ENCODE data around the gene ATIC.

DNA sequence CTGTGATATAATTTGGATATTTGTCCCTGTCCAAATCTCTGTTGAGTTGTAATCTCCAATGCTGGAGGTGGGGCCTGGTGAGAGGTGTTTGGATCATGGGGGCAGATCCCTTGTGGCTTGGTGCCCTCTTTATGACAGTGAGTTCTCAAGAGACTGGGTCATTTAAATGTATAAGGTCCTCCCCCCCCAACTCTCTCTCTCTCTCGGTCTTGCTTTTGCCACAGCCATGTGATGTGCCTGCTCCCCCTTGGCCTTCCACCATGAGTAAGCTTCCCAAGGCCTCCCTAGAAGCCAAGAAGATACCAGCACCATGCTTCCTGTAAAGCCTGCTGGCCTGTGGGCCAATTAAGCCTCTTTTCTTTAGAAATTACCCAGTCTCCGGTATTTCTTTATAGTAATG, 65.4 kb downstream of the ATIC start:
- TF ChIP-seq, protein P1, sequence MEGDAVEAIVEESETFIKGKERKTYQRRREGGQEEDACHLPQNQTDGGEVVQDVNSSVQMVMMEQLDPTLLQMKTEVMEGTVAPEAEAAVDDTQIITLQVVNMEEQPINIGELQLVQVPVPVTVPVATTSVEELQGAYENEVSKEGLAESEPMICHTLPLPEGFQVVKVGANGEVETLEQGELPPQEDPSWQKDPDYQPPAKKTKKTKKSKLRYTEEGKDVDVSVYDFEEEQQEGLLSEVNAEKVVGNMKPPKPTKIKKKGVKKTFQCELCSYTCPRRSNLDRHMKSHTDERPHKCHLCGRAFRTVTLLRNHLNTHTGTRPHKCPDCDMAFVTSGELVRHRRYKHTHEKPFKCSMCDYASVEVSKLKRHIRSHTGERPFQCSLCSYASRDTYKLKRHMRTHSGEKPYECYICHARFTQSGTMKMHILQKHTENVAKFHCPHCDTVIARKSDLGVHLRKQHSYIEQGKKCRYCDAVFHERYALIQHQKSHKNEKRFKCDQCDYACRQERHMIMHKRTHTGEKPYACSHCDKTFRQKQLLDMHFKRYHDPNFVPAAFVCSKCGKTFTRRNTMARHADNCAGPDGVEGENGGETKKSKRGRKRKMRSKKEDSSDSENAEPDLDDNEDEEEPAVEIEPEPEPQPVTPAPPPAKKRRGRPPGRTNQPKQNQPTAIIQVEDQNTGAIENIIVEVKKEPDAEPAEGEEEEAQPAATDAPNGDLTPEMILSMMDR (IDR thresholded peaks at IDR 0.05), result no peak
- no peak for TF ChIP-seq POLR2A (IDR thresholded peaks at IDR 0.05)
